ENCODE data around the gene TBC1D9. TPM values are rescaled to one million over a fixed set of nuclear protein-coding genes. Genes with fewer than 3 reads are reported as not detected.

The TBC1D9 gene
- total and polyA plus RNA-seq, 2 of the 13 experiments (the other 11 are each of a cell fraction or from before 2014, with no cell fraction given): 11.9 to 12.2 TPM

GRCh38 chr4:140641789-140642439 lies 114.3 kb downstream of the TBC1D9 start (continued):
- TF ChIP-seq SIX1 (CRISPR knock-in tag; IDR thresholded peaks at IDR 0.05; ENCODE audit: borderline replicate concordance) (0 out of 2 replicates have a peak, but pooled peaks have one; percentile 11), SALL1 (CRISPR knock-in tag; IDR thresholded peaks at IDR 0.05) (peak; percentile 49; the same call in 1 of the 2 replicates), ADNP (CRISPR knock-in tag; IDR thresholded peaks at IDR 0.05) (no peak), RBM39 (IDR thresholded peaks at IDR 0.05; ENCODE audit: low read depth, low read length, poor library complexity, severe bottlenecking) (peak; percentile 46), POLR2AphosphoS5 (IDR thresholded peaks at IDR 0.05; ENCODE audit: low read depth, low read length) (peak; percentile 49; the same call in 1 of the 2 replicates), HNF4A (CRISPR knock-in tag; IDR thresholded peaks at IDR 0.05) (peak; percentile 64), RORA (CRISPR knock-in tag; IDR thresholded peaks at IDR 0.05) (no peak), ETV5 (CRISPR knock-in tag; IDR thresholded peaks at IDR 0.05; ENCODE audit: borderline replicate concordance) (peak; percentile 27; the same call in 1 of the 2 replicates), CREM (IDR thresholded peaks at IDR 0.05) (0 out of 2 replicates have a peak, but pooled peaks have one; percentile 43), CREM (CRISPR knock-in tag; IDR thresholded peaks at IDR 0.05) (no peak), ZNF543 (CRISPR knock-in tag; IDR thresholded peaks at IDR 0.05) (peak; percentile 39; the same call in 1 of the 2 replicates), DPF2 (CRISPR knock-in tag; IDR thresholded peaks at IDR 0.05; ENCODE audit: borderline replicate concordance, low read depth) (no peak), SMAD1 (CRISPR knock-in tag; IDR thresholded peaks at IDR 0.05; ENCODE audit: borderline replicate concordance, low read depth) (no peak), ZBTB37 (CRISPR knock-in tag; IDR thresholded peaks at IDR 0.05) (peak; percentile 76; the same call in 1 of the 2 replicates), ZNF761 (CRISPR knock-in tag; conservative IDR thresholded peaks at IDR 0.05) (0 out of 2 replicates have a peak, but pooled peaks have one; percentile 34), IKZF5 (CRISPR knock-in tag; IDR thresholded peaks at IDR 0.05) (0 out of 2 replicates have a peak, but pooled peaks have one; percentile 21), ZNF768 (CRISPR knock-in tag; IDR thresholded peaks at IDR 0.05) (peak; percentile 28; the same call in 1 of the 2 replicates), SRY (CRISPR knock-in tag; IDR thresholded peaks at IDR 0.05) (no peak), ZFP36 (IDR thresholded peaks at IDR 0.05; ENCODE audit: borderline replicate concordance, low read depth, low read length, partially characterized antibody) (no peak), ZNF670 (CRISPR knock-in tag; IDR thresholded peaks at IDR 0.05; ENCODE audit: borderline replicate concordance) (no peak), MXI1 (IDR thresholded peaks at IDR 0.05; ENCODE audit: borderline replicate concordance, low read depth, low read length) (peak; percentile 38; the same call in 1 of the 3 replicates), KMT2B (CRISPR knock-in tag; IDR thresholded peaks at IDR 0.05) (peak; percentile 32; the same call in 1 of the 2 replicates), MTF1 (CRISPR knock-in tag; IDR thresholded peaks at IDR 0.05) (no peak), HNRNPL (IDR thresholded peaks at IDR 0.05; ENCODE audit: low read depth, low read length) (peak; percentile 99), SOX6 (IDR thresholded peaks at IDR 0.05) (no peak), SOX6 (CRISPR knock-in tag; IDR thresholded peaks at IDR 0.05) (peak; percentile 88), ZNF83 (CRISPR knock-in tag; IDR thresholded peaks at IDR 0.05; ENCODE audit: borderline replicate concordance) (no peak)
- TF ChIP-seq, protein P1, sequence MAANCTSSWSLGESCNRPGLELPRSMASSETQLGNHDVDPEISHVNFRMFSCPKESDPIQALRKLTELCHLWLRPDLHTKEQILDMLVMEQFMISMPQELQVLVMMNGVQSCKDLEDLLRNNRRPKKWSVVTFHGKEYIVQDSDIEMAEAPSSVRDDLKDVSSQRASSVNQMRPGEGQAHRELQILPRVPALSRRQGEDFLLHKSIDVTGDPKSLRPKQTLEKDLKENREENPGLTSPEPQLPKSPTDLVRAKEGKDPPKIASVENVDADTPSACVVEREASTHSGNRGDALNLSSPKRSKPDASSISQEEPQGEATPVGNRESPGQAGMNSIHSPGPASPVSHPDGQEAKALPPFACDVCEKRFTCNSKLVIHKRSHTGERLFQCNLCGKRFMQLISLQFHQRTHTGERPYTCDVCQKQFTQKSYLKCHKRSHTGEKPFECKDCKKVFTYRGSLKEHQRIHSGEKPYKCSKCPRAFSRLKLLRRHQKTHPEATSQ (CRISPR knock-in tag; IDR thresholded peaks at IDR 0.05; ENCODE audit: borderline replicate concordance): 0 out of 2 replicates have a peak, but pooled peaks have one; percentile 18

Measured in HepG2 (cell line).